ENCODE data around the gene VPS13D.

The VPS13D gene

DNA sequence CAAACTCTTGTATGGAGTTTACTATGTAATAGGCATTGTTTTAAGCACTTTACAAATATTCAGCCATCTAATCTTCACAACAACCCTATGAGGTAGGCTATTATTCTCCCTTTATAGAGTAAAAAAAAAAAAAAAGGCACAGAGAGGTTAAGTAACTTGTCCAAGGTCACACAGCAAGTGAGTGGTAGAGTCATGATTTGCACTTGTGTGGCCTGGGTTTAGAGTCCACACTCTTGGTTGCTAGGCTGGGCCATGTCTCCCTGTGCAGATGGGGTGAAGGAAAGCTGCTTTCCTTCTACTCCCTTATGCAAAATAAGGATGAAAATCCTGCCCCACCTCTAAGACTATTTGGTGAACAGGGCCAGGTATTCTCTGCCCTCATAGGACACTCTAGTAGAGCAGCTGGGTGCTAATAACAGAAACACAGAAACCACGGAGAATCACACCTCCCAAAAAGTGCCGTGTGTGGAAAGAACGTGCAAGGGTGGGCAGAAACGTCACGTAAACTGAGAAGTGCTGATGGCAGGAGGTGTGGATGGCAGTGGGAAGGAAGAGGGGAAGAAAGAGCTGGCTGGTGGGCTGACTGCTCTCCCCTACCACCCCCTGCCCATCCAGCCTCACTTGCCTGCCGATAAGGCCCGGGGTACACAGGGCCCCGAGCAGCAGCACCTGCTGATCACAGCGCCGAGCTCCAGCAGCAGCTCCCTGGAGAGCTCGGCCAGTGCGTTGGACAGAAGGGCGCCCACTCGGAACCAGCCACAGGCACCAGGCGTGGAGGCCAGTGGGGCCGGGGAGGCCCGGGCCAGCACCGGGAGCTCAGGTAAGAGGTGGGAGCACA lies 28.3 kb upstream of the VPS13D start:
- H3K27ac ChIP-seq (ENCODE audit: low read depth, low read length): no peak overlapping the region
- no peak overlapping the region for H3K4me3 ChIP-seq (ENCODE audit: low read depth, low read length)
- no peaks in the 10 kb centered on the region for H3K36me3 ChIP-seq (ENCODE audit: control insufficient read depth, insufficient read depth, low read length)
- H3K27me3 ChIP-seq (ENCODE audit: control insufficient read depth, insufficient read depth, low read length): no peaks in the 10 kb centered on the region
- H3K9me3 ChIP-seq (ENCODE audit: control insufficient read depth, insufficient read depth, low read length): no peaks in the 10 kb centered on the region
- peaks cover 10% of the 10 kb centered on the region; the same call in 1 of the 2 replicates for H3K4me1 ChIP-seq (ENCODE audit: control insufficient read depth, insufficient read depth, low read length)
- no peak overlapping the region for H3K9ac ChIP-seq (ENCODE audit: low read depth, low read length)

DNA sequence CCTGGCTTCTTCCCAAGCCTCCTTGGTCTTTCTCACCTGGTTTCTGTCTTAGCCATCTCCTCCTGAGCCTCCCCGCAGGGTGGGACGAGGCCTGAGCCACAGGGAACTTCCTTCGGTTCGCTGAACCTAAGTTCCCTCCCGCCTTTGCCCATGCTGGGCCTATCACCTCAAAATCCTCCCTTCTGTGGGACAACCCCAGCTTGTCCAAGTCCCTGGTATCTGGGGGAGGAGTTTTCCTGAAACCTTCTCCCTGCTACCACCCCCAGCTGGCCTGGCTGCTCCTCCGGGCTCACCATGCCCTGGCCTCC lies 27.7 kb upstream of the VPS13D start:
- Histone ChIP-seq H3K9me3 (ENCODE audit: control insufficient read depth, insufficient read depth, low read length) (no peaks in the 10 kb centered on the region), H3K4me1 (ENCODE audit: control insufficient read depth, insufficient read depth, low read length) (peaks cover 10% of the 10 kb centered on the region; the same call in 1 of the 2 replicates), H3K4me3 (ENCODE audit: low read depth, low read length) (no peak overlapping the region), H3K27me3 (ENCODE audit: control insufficient read depth, insufficient read depth, low read length) (no peaks in the 10 kb centered on the region), H3K9ac (ENCODE audit: low read depth, low read length) (no peak overlapping the region), H3K36me3 (ENCODE audit: control insufficient read depth, insufficient read depth, low read length) (no peaks in the 10 kb centered on the region), H3K27ac (ENCODE audit: low read depth, low read length) (no peak overlapping the region)

DNA sequence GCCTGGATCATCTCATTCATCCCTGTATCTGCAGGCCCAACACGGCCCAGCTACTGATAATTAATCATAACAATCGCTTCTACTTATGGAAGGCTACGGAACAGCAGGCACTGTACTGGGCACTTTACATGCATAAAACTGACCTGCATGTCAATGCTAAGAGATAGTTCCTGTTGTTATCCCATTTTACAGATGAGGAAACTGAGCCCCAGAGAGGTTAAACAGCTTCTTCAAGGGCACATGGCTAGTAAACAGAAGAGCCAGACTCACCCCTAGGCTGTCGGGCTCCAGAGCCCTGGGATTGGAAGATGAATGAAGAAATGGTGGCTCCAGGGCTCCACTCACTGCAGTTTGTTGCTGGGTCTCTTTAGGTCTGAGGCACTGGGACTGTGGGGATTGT lies 27.3 kb upstream of the VPS13D start:
- Histone ChIP-seq H3K4me3 (ENCODE audit: low read depth, low read length) (no peak overlapping the region), H3K9me3 (ENCODE audit: control insufficient read depth, insufficient read depth, low read length) (no peaks in the 10 kb centered on the region), H3K36me3 (ENCODE audit: control insufficient read depth, insufficient read depth, low read length) (no peaks in the 10 kb centered on the region), H3K9ac (ENCODE audit: low read depth, low read length) (no peak overlapping the region), H3K4me1 (ENCODE audit: control insufficient read depth, insufficient read depth, low read length) (peaks cover 10% of the 10 kb centered on the region; the same call in 1 of the 2 replicates), H3K27ac (ENCODE audit: low read depth, low read length) (no peak overlapping the region), H3K27me3 (ENCODE audit: control insufficient read depth, insufficient read depth, low read length) (no peaks in the 10 kb centered on the region)

DNA sequence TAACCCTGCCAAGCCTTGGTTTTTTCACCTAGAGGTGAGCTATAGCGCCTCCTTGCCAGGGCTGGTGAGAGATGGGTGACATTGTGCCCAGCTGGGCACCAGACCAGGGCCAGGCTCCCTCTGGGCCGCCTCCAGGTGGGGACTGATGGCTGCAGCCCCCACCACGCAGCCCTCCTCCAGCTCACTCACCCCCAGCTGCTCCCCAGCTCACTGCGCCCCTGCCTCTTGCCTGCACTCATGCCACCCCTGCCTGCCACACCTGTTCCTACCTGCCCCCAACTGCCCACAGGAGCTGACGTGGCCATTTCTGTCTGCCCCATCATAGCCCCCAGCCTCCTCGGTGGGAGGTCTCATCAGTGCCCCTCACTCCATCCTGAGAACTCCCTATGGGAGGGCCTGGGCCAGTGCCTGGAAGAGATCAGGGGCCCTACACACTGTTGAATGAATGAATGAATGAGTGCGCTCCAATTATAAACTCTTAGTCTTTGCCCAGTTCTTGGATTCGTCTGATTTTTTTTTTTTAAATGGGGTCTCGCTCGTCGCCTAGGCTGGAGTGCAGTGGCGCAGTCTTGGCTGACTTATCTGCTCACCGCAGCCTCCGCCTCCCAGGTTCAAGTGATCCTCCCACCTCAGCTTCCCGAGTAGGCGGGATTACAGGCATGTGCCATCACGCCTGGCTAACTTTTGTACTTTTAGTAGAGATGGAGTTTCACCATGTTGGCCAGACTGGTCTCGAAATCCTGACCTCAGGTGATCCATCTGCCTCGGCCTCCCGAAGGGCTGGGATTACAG lies 26.4 kb upstream of the VPS13D start:
- Histone ChIP-seq H3K4me1 (ENCODE audit: control insufficient read depth, insufficient read depth, low read length) (peaks cover 10% of the 10 kb centered on the region; the same call in 1 of the 2 replicates), H3K9ac (ENCODE audit: low read depth, low read length) (no peak overlapping the region), H3K27ac (ENCODE audit: low read depth, low read length) (no peak overlapping the region), H3K9me3 (ENCODE audit: control insufficient read depth, insufficient read depth, low read length) (no peaks in the 10 kb centered on the region), H3K27me3 (ENCODE audit: control insufficient read depth, insufficient read depth, low read length) (no peaks in the 10 kb centered on the region), H3K4me3 (ENCODE audit: low read depth, low read length) (no peak overlapping the region), H3K36me3 (ENCODE audit: control insufficient read depth, insufficient read depth, low read length) (no peaks in the 10 kb centered on the region)

DNA sequence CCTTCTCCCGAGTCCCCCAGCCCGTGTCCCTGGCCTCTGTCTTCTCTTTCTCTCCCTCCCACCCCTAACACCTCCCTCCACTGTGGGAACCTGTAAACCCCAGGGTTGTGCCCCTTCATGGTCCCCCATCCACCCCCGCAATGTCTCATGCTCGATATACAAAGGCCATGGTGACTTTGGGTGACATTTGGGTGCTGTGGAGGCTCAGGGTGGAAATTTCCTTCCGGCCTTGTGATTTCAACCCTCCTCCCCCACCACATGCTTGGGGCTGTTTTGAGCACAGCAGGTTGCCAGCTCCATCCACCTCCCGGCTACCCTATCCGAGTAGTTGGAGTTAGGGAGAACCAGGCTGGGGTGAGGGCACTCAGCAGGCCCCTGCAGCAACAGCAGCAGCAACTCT lies 25.7 kb upstream of the VPS13D start:
- H3K27ac ChIP-seq (ENCODE audit: low read depth, low read length): no peak overlapping the region
- no peaks in the 10 kb centered on the region for H3K27me3 ChIP-seq (ENCODE audit: control insufficient read depth, insufficient read depth, low read length)
- H3K4me3 ChIP-seq (ENCODE audit: low read depth, low read length): no peak overlapping the region
- no peaks in the 10 kb centered on the region for H3K36me3 ChIP-seq (ENCODE audit: control insufficient read depth, insufficient read depth, low read length)
- H3K4me1 ChIP-seq (ENCODE audit: control insufficient read depth, insufficient read depth, low read length): peaks cover 7% of the 10 kb centered on the region; the same call in 1 of the 2 replicates
- H3K9ac ChIP-seq (ENCODE audit: low read depth, low read length): no peak overlapping the region
- H3K9me3 ChIP-seq (ENCODE audit: control insufficient read depth, insufficient read depth, low read length): no peaks in the 10 kb centered on the region

DNA sequence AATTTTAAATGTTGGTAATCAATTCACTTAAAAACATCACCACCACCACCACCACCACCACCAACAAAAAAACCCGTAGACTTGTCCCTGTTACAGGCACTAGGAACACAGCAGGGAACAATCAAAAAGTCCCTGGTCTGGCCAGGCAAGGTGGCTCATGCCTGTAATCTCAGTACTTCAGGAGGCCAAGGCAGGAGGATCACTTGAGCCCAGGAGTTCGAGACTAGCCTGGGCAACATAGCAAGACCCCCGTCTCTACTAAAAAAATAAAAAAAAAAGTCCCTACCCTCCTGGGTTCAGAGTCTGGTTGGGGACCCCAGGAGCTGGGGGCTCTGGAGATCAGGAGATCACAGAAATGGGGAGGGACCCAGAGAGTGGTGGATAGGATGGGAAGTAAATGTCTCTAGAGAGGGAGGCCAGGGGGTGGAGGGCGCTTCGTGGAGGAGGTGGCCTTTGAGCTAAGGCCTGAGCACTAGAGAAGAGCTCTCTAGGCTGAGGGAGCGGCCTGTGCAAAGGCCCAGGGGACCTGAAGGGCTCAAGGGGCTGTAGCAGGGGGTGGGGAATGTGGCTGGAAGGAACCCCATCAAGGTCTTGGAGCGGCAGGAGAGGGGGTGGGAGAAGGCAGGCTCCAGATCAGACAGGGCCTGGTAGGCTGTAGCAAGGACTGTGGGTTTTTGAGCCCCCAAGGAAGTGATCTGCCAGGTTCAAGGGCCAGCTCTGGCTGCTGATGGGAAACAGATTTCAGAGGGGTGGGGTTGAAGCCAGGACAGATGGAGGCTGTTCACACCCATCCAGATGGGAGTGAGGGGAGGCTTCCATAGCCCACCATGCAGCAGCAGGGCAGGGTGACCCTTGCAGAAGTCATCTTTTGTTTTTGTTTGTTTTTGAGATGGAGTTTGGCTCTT lies 24.8 kb upstream of the VPS13D start:
- no peaks in the 10 kb centered on the region for H3K36me3 ChIP-seq (ENCODE audit: control insufficient read depth, insufficient read depth, low read length)
- H3K9ac ChIP-seq (ENCODE audit: low read depth, low read length): no peak overlapping the region
- H3K27ac ChIP-seq (ENCODE audit: low read depth, low read length): no peak overlapping the region
- no peaks in the 10 kb centered on the region for H3K27me3 ChIP-seq (ENCODE audit: control insufficient read depth, insufficient read depth, low read length)
- H3K4me1 ChIP-seq (ENCODE audit: control insufficient read depth, insufficient read depth, low read length): peaks cover 7% of the 10 kb centered on the region; the same call in 1 of the 2 replicates
- no peaks in the 10 kb centered on the region for H3K9me3 ChIP-seq (ENCODE audit: control insufficient read depth, insufficient read depth, low read length)
- H3K4me3 ChIP-seq (ENCODE audit: low read depth, low read length): no peak overlapping the region

DNA sequence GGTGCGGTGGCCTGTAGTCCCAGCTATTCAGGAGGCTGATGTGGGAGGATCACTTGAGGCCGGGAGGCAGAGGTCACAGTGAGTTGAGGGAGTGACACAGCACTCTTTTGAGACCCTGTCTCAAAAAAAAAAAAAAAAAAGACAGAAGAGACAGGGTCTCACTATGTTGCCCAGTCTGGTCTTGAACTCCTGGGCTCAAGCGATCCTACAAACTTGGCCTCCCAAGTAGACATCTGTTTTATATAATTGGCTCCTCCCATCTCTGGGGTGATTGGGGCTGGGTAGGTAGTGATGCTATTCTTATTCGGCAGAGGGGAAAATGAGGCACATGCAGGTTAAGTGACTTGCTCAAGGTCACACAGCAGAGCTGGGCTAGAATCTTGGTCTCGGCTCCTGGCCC lies 23.6 kb upstream of the VPS13D start:
- peaks cover 7% of the 10 kb centered on the region; the same call in 1 of the 2 replicates for H3K4me1 ChIP-seq (ENCODE audit: control insufficient read depth, insufficient read depth, low read length)
- H3K36me3 ChIP-seq (ENCODE audit: control insufficient read depth, insufficient read depth, low read length): no peaks in the 10 kb centered on the region

DNA sequence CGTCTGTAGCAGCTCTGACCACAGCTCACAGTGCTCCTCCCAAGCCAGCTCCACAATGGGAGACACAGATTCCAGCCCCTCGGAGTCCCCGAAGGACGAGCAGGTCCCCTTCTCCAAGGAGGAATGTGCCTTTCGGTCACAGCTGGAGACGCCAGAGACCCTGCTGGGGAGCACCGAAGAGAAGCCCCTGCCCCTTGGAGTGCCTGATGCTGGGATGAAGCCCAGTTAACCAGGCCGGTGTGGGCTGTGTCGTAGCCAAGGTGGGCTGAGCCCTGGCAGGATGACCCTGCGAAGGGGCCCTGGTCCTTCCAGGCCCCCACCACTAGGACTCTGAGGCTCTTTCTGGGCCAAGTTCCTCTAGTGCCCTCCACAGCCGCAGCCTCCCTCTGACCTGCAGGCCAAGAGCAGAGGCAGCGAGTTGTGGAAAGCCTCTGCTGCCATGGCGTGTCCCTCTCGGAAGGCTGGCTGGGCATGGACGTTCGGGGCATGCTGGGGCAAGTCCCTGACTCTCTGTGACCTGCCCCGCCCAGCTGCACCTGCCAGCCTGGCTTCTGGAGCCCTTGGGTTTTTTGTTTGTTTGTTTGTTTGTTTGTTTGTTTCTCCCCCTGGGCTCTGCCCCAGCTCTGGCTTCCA lies 22.9 kb upstream of the VPS13D start:
- Histone ChIP-seq H3K27me3 (ENCODE audit: control insufficient read depth, insufficient read depth, low read length) (no peaks in the 10 kb centered on the region), H3K4me1 (ENCODE audit: control insufficient read depth, insufficient read depth, low read length) (peaks cover 7% of the 10 kb centered on the region; the same call in 1 of the 2 replicates), H3K9ac (ENCODE audit: low read depth, low read length) (no peak overlapping the region), H3K27ac (ENCODE audit: low read depth, low read length) (no peak overlapping the region), H3K36me3 (ENCODE audit: control insufficient read depth, insufficient read depth, low read length) (no peaks in the 10 kb centered on the region), H3K9me3 (ENCODE audit: control insufficient read depth, insufficient read depth, low read length) (no peaks in the 10 kb centered on the region), H3K4me3 (ENCODE audit: low read depth, low read length) (no peak overlapping the region)

More for the DNA sequence above, 23.6 kb upstream of the VPS13D start:
- Histone ChIP-seq H3K27me3 (ENCODE audit: control insufficient read depth, insufficient read depth, low read length) (no peaks in the 10 kb centered on the region), H3K27ac (ENCODE audit: low read depth, low read length) (no peak overlapping the region), H3K9me3 (ENCODE audit: control insufficient read depth, insufficient read depth, low read length) (no peaks in the 10 kb centered on the region), H3K4me3 (ENCODE audit: low read depth, low read length) (no peak overlapping the region), H3K9ac (ENCODE audit: low read depth, low read length) (no peak overlapping the region)

DNA sequence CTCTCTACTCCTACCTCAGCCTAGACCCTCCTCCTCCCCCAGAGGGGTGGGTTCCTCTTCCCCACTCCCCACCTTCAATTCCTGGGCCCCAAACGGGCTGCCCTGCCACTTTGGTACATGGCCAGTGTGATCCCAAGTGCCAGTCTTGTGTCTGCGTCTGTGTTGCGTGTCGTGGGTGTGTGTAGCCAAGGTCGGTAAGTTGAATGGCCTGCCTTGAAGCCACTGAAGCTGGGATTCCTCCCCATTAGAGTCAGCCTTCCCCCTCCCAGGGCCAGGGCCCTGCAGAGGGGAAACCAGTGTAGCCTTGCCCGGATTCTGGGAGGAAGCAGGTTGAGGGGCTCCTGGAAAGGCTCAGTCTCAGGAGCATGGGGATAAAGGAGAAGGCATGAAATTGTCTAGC lies 21.6 kb upstream of the VPS13D start:
- Histone ChIP-seq H3K9ac (ENCODE audit: low read depth, low read length) (no peak overlapping the region), H3K4me1 (ENCODE audit: control insufficient read depth, insufficient read depth, low read length) (peaks cover 3% of the 10 kb centered on the region; the same call in 1 of the 2 replicates), H3K4me3 (ENCODE audit: low read depth, low read length) (no peak overlapping the region)

DNA sequence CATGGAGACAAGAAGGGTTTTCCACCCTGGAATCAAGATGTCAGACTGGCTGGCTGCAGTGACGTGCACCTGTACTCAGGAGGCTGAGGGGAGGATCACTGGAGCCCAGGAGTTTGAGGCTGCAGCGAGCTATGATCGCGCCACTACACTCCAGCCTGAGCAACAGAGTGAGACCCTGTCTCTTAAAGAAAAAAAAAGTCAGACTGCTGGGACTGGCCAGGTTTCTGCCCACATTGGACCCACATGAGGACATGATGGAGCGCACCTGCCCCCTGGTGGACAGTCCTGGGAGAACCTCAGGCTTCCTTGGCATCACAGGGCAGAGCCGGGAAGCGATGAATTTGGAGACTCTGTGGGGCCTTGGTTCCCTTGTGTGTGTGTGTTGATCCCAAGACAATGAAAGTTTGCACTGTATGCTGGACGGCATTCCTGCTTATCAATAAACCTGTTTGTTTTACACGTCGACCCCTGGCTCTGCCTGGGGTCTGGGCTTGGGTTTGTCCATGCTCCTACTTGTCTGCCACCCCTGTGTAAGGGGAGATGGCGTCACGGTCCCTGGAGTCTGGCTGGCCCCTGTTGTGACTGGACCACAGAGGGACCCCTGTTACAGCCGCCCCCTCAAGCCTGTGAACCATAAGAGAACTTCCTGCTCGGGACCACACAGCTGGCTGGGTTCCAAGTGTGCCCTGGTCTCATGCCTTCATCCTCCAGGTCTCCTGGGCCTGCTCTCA lies 20.9 kb upstream of the VPS13D start:
- Histone ChIP-seq H3K36me3 (ENCODE audit: control insufficient read depth, insufficient read depth, low read length) (no peaks in the 10 kb centered on the region), H3K9me3 (ENCODE audit: control insufficient read depth, insufficient read depth, low read length) (no peaks in the 10 kb centered on the region), H3K27ac (ENCODE audit: low read depth, low read length) (no peak overlapping the region), H3K4me3 (ENCODE audit: low read depth, low read length) (no peak overlapping the region), H3K4me1 (ENCODE audit: control insufficient read depth, insufficient read depth, low read length) (peaks cover 3% of the 10 kb centered on the region; the same call in 1 of the 2 replicates), H3K27me3 (ENCODE audit: control insufficient read depth, insufficient read depth, low read length) (no peaks in the 10 kb centered on the region), H3K9ac (ENCODE audit: low read depth, low read length) (no peak overlapping the region)

More for the DNA sequence above, 21.6 kb upstream of the VPS13D start:
- Histone ChIP-seq H3K27me3 (ENCODE audit: control insufficient read depth, insufficient read depth, low read length) (no peaks in the 10 kb centered on the region), H3K27ac (ENCODE audit: low read depth, low read length) (no peak overlapping the region), H3K36me3 (ENCODE audit: control insufficient read depth, insufficient read depth, low read length) (no peaks in the 10 kb centered on the region), H3K9me3 (ENCODE audit: control insufficient read depth, insufficient read depth, low read length) (no peaks in the 10 kb centered on the region)
